Esophagus muscularis mucosa (tissue), 4 donors: ENCODE data around the gene CDRT4. TPM values are rescaled to one million over a fixed set of nuclear protein-coding genes. Genes with fewer than 3 reads are reported as not detected.

ENCODE experiments used
- DNase-seq: peaks from one replicate; pipeline ENCODE4 v3.0.0-alpha.2; 2017; ENCODE audit errors: extremely low spot score
- H3K27ac ChIP-seq, 4 donors: fragments of 200-600 bp; sonication (generic); replicated peaks in 1 of 4; 1 replicate in 3 of 4; 2 replicates in 1 of 4; pipeline ENCODE4 v1.5.1; 2016 to 2019; ENCODE audit warnings: mild to moderate bottlenecking in 1 of 4
- H3K27me3 ChIP-seq, 4 donors: fragments of 200-600 bp; sonication (generic); one replicate each; pipeline versions ENCODE4 v1.5.1 to v1.6.0; 2016 to 2019
- H3K36me3 ChIP-seq, 4 donors: fragments of 200-600 bp; sonication (generic); one replicate each; pipeline ENCODE4 v1.5.1; 2016 to 2019
- H3K4me1 ChIP-seq, 4 donors: fragments of 200-600 bp; sonication (generic); one replicate each; pipeline ENCODE4 v1.5.1; 2016 to 2019
- H3K4me3 ChIP-seq, 4 donors: fragments of 200-600 bp; sonication (generic); 1 replicate in 2 of 4; 2 replicates in 2 of 4; pipeline ENCODE4 v1.5.1; 2016 to 2019; ENCODE audit warnings: mild to moderate bottlenecking in 4 of 4, moderate library complexity in 1 of 4
- H3K9me3 ChIP-seq, 4 donors: fragments of 200-600 bp; sonication (generic); 1 replicate in 3 of 4; 2 replicates in 1 of 4; pipeline ENCODE4 v1.5.1; 2016 to 2019
- EP300 ChIP-seq: sonication (generic); formaldehyde crosslinking; IDR thresholded peaks from one replicate; pipeline ENCODE4 v1.6.1; 2017; ENCODE audit warnings: antibody characterized with exemption
- POLR2A ChIP-seq: fragments of 450-650 bp; IDR thresholded peaks from one replicate; pipeline ENCODE4 v1.6.1; 2017; ENCODE audit warnings: antibody characterized with exemption, moderate library complexity, mild to moderate bottlenecking, low read depth
- POLR2AphosphoS5 ChIP-seq, 2 donors: sonication (generic); formaldehyde crosslinking; IDR thresholded peaks; one replicate each; pipeline ENCODE4 v1.6.1; 2017; ENCODE audit warnings: antibody characterized with exemption in 2 of 2
- WGBS: methylation state at CpG from one replicate; pipeline ENCODE4 v1.1.5; 2018; 5-methylcytosine and 5-hydroxymethylcytosine counted together
- intact Hi-C: fragments of 100-400 bp; cut with DNase I; formaldehyde crosslinking; loops from one replicate; pipeline ENCODE4 v1.15.1; 2023
- total RNA-seq, 4 donors: library from RNA; depleted of rRNA; stranded (reverse); fragments of >200 nt; gene quantifications; one replicate each; pipeline versions ENCODE4 v1.1.0 to v1.2.1, GENCODE V29; 2016
- TF ChIP-seq, protein P1 (sequence below), 3 experiments: fragments of 200-600 bp in 2 of 3; fragments of 450-650 bp in 1 of 3; sonication (generic) in 2 of 3; IDR thresholded peaks; one replicate each; pipeline ENCODE4 v1.5.1; 2017 to 2019; ENCODE audit warnings: antibody characterized with exemption in 3 of 3, mild to moderate bottlenecking in 2 of 3, moderate library complexity in 1 of 3

CDRT4 gene
- total RNA-seq, 4 donors from 2014 or later, result 1.6 to 6.6 (median 3.4) TPM

DNA sequence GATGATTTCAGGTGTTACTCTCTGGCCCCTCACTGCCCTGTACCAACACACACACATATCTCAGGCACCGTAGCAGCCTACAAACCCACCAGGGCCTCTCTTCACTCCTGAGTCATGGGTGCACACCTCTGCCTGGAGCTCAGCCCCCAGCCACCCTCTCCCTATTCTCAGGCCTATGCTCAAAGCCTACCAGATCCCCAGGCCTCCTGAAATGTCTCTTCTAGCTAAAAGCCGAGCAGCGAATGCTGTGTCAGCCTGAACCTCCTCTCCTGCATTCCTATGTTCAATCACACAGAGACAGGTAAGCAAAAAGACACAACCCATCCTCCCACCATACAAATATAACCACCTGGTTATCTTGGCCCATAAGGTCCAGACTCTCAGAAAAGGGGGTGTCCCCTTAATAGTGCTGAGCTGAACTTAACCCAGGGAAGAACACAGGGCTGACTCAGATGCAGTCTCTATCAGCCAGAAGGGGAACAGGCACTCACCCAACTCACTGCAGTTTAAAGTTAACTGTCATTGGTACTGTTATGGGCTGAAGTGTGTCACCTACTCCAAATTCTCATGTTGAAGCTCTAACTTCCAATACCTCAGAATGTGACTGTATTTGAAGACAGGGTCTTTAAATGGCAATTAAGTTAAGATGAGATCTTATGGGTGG, 64.0 kb downstream of the CDRT4 start:
- peak overlapping the region in 2 of 4 donors; percentile 50 to 56 for H3K27ac ChIP-seq
- 97% methylated on average over 3 of the region's 3 CpGs for WGBS
- H3K9me3 ChIP-seq, result no peaks in the 10 kb centered on the region
- H3K27me3 ChIP-seq, result no peaks in the 10 kb centered on the region
- H3K4me1 ChIP-seq, result peaks cover 19 to 33% (median 30%) of the 10 kb centered on the region in 4 donors
- intact Hi-C loops, result no loop called here
- no peak for DNase-seq
- no peak overlapping the region for H3K4me3 ChIP-seq
- no peaks in the 10 kb centered on the region for H3K36me3 ChIP-seq
- TF ChIP-seq, protein P1, sequence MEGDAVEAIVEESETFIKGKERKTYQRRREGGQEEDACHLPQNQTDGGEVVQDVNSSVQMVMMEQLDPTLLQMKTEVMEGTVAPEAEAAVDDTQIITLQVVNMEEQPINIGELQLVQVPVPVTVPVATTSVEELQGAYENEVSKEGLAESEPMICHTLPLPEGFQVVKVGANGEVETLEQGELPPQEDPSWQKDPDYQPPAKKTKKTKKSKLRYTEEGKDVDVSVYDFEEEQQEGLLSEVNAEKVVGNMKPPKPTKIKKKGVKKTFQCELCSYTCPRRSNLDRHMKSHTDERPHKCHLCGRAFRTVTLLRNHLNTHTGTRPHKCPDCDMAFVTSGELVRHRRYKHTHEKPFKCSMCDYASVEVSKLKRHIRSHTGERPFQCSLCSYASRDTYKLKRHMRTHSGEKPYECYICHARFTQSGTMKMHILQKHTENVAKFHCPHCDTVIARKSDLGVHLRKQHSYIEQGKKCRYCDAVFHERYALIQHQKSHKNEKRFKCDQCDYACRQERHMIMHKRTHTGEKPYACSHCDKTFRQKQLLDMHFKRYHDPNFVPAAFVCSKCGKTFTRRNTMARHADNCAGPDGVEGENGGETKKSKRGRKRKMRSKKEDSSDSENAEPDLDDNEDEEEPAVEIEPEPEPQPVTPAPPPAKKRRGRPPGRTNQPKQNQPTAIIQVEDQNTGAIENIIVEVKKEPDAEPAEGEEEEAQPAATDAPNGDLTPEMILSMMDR (IDR thresholded peaks at IDR 0.05), result no peak
- TF ChIP-seq POLR2AphosphoS5 (IDR thresholded peaks at IDR 0.05), result no peak
- no peak for TF ChIP-seq EP300
- TF ChIP-seq POLR2A, result no peak

DNA sequence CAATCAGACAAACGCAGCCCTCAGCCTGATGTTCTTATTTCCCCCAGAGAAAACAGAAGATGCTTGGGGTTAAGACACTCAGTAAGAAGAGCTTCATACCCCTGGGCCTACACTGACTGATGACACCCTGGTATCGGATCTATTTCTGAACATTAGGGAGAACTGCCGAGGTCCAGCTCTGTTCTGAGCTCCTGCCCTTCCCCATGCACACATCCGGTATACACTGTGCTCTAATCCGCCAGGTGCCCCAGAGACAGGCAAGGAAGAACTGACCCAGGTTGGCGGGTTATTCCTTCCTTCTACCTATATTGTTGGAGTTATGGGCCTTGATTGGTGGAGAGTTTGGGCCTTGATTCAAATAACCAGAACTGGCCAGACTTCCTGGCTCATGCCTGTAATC, 68.0 kb downstream of the CDRT4 start:
- no peaks in the 10 kb centered on the region for H3K36me3 ChIP-seq
- intact Hi-C loops, result no loop called here

DNA sequence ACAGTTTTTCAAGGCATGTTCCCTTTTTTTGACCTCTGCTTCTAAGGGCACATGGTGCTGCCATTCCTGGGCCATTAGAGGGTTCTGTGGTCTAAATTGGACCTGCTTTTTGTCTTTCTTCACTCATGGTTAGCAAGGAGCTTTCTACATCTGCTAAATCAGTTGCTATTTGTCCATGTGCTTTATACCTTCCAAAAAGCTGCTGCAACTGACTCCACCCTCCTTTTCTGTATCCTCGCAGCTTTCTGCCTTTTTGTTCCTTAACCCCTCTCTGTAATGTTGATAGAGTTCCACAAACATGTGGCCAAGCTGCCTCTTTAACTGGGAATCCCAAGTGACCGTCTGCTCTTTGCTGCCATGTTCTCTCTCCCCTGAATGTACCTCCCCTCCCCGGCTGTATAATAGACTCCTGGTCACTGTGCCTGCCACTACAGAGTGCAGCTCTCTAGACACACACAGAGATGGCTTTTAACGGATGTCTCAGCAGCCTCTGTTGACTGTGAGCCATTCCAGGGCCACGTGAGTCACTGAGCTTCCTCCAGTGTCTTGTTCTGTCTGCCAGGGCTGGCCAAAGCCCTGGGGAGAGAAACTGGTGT, 68.6 kb downstream of the CDRT4 start:
- Histone ChIP-seq H3K4me1 (peaks cover 22 to 36% (median 32%) of the 10 kb centered on the region in 4 donors), H3K27ac (peak overlapping the region; percentile 7 to 40 (median 24)), H3K27me3 (no peaks in the 10 kb centered on the region), H3K9me3 (no peaks in the 10 kb centered on the region), H3K36me3 (no peaks in the 10 kb centered on the region), H3K4me3 (no peak overlapping the region)
- DNase-seq, result no peak
- WGBS, result 57% methylated on average over 5 of the region's 5 CpGs
- intact Hi-C loops, result no loop called here
- TF ChIP-seq POLR2AphosphoS5 (IDR thresholded peaks at IDR 0.05) (no peak), EP300 (no peak), POLR2A (no peak)
- TF ChIP-seq, protein P1 (IDR thresholded peaks at IDR 0.05), result no peak

More for the DNA sequence above, 68.0 kb downstream of the CDRT4 start:
- TF ChIP-seq, protein P1 (IDR thresholded peaks at IDR 0.05), result no peak
- TF ChIP-seq EP300, result no peak
- no peak for TF ChIP-seq POLR2AphosphoS5 (IDR thresholded peaks at IDR 0.05)
- no peak for TF ChIP-seq POLR2A
- no peaks in the 10 kb centered on the region for H3K27me3 ChIP-seq
- WGBS, result 91% methylated on average over 5 of the region's 6 CpGs
- no peaks in the 10 kb centered on the region for H3K9me3 ChIP-seq
- peaks cover 26 to 42% (median 38%) of the 10 kb centered on the region in 4 donors for H3K4me1 ChIP-seq
- peak overlapping the region in 2 of 4 donors; percentile 21 to 40 for H3K27ac ChIP-seq
- no peak overlapping the region for H3K4me3 ChIP-seq
- DNase-seq, result no peak

DNA sequence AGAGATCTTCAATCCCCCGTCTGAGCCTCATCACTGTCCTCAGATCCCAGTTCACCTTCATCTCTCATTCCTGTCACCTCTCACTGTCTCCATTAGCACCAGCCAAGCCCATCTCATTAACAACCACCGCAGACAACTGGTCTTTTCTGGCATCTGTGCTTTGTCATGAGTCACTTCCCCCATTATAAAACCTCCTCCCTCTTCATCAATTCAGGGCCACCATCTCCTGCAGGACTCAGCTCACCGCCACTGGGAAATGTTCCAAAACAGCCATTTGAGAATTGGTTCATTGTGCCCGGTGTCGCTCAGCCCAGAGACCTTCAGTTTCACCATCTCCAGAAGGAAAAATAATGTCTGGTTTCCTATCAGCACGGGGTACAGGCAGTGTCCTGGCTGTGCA, 69.1 kb downstream of the CDRT4 start:
- H3K36me3 ChIP-seq, result no peaks in the 10 kb centered on the region
- intact Hi-C loops, result no loop called here
- H3K27ac ChIP-seq, result peak overlapping the region in 3 of 4 donors; percentile 7 to 40 (median 21)
- peaks cover 20 to 31% (median 26%) of the 10 kb centered on the region in 4 donors for H3K4me1 ChIP-seq
- no peak for DNase-seq
- no peak overlapping the region for H3K4me3 ChIP-seq
- WGBS, result 47% methylated on average over 6 of the region's 6 CpGs
- no peaks in the 10 kb centered on the region for H3K27me3 ChIP-seq
- no peak for TF ChIP-seq POLR2AphosphoS5 (IDR thresholded peaks at IDR 0.05)
- TF ChIP-seq POLR2A, result no peak
- TF ChIP-seq, protein P1 (IDR thresholded peaks at IDR 0.05), result no peak
- no peak for TF ChIP-seq EP300
- H3K9me3 ChIP-seq, result no peaks in the 10 kb centered on the region
